ENCODE measurements around the gene FUS.
A peak's percentile ranks its signal among the peaks of the same experiment; 100 is the strongest.
"Not testable (repeated sequence)": the region's sequence is repeated elsewhere in the genome, so short reads cannot be mapped to it uniquely, and the experiment has no call there.

Gene FUS

GRCh38 chr16:31144418-31144817, 35.5 kb upstream of the FUS start:
- not testable (repeated sequence) for DNase-seq

- DNase-seq: no peak
Observed at GRCh38 chr16:31145398-31145990, 34.4 kb upstream of the FUS start.

- no peak for DNase-seq
Observed at GRCh38 chr16:31147574-31147973, 32.4 kb upstream of the FUS start.

- no peak for DNase-seq
Observed at GRCh38 chr16:31148281-31148728, 31.6 kb upstream of the FUS start.

- DNase-seq: no peak
Observed at GRCh38 chr16:31148896-31149295, 31.0 kb upstream of the FUS start.

- DNase-seq: no peak
Observed at GRCh38 chr16:31149332-31149731, 30.6 kb upstream of the FUS start.

- DNase-seq: no peak
Observed at GRCh38 chr16:31149894-31150890, 29.7 kb upstream of the FUS start, which contains the start of gene PRSS36. TSS of gene PRSS36 (minus strand) at chr16:31150066. CDS start at chr16:31150035, 31 bp downstream.

GRCh38 chr16:31150976-31151375, 29.0 kb upstream of the FUS start:
- not testable (repeated sequence) for DNase-seq

GRCh38 chr16:31157136-31157535, 22.8 kb upstream of the FUS start:
- no peak for DNase-seq

- DNase-seq: no peak
Observed at GRCh38 chr16:31167315-31167714, 12.6 kb upstream of the FUS start.

- no peak for DNase-seq
Observed at GRCh38 chr16:31168848-31169247, 11.1 kb upstream of the FUS start.

GRCh38 chr16:31170048-31170447, 9.9 kb upstream of the FUS start:
- not testable (repeated sequence) for DNase-seq

- DNase-seq: peak; percentile 26
Observed at GRCh38 chr16:31177136-31177535, 2.8 kb upstream of the FUS start.

- DNase-seq: no peak
Observed at GRCh38 chr16:31179219-31179746, 656 bp upstream of the FUS start.

GRCh38 chr16:31181102-31181830, 1.3 kb downstream of the FUS start:
- peak; percentile 28 for DNase-seq

- DNase-seq: no peak
Observed at GRCh38 chr16:31182391-31182790, 2.5 kb downstream of the FUS start.

GRCh38 chr16:31183432-31184428, 3.8 kb downstream of the FUS start:
- no peak for DNase-seq

GRCh38 chr16:31184888-31185287, 4.9 kb downstream of the FUS start:
- DNase-seq: no peak

- DNase-seq: no peak
Observed at GRCh38 chr16:31185339-31185738, 5.4 kb downstream of the FUS start.

- DNase-seq: no peak
Observed at GRCh38 chr16:31186176-31186575, 6.2 kb downstream of the FUS start.

GRCh38 chr16:31186930-31187807, 7.2 kb downstream of the FUS start:
- DNase-seq: no peak
